Epithelial cell of esophagus (primary cell): ENCODE results near the gene RCOR1.

Source experiments
- DNase-seq: peaks from one replicate; pipeline ENCODE4 v3.0.0; 2010; ENCODE audit warnings: low read depth
- H3K4me3 ChIP-seq: 2 replicates; pipeline ENCODE4 v1.5.1; 2011; ENCODE audit warnings: mild to moderate bottlenecking, low read length, control low read depth
- TF ChIP-seq, protein P1 (sequence below): IDR thresholded peaks from 2 replicates; pipeline ENCODE4 v1.5.1; 2011; ENCODE audit warnings: low read depth, mild to moderate bottlenecking, low read length, control low read depth, inconsistent platforms; ENCODE audit not compliant: insufficient read depth; ENCODE audit errors: missing control alignments

RCOR1 gene

DNA sequence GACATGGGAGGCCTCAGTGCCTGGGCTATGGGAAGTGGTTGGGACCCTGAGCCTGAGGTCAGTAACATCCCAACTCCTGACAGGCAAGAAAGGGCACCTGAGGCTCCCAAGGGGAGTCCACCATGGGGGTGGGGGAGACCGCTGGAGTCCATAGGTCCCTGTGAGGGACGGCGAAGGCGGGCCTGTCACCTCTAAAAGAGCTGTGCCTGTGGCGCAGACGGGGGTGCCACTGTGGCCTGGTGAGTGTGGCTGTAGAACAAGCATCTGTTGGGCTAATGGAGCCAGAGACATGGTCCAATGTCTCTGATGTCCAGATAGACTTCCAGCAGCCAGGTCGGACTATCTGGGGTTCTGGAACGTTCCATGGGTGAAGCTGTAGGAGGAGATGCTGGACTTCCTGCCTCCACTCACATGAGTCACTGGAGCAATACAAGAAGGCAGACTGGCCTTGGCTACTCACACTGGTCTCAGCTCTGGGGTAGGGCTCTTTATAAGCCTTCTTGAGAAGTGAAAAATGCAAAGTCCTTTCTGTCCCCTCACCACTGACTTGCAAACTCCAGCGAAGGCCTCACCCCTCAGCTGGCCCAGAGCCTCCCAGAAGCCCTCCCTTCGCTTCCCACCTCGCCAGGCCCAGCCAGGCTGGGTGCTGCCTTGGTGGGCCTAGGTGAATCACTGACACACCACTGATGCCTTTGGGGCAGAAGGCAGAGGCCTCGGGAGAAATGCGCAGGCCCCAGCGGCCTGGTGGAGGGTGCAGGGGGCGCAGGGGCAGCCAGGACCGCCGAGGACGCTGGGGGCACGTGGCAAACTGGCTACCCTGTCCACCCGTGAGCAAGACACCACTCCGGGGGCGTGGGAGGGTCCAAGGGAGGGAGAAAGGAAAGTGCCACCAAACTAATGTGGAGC, 183.7 kb downstream of the RCOR1 start:
- TF ChIP-seq, protein P1, sequence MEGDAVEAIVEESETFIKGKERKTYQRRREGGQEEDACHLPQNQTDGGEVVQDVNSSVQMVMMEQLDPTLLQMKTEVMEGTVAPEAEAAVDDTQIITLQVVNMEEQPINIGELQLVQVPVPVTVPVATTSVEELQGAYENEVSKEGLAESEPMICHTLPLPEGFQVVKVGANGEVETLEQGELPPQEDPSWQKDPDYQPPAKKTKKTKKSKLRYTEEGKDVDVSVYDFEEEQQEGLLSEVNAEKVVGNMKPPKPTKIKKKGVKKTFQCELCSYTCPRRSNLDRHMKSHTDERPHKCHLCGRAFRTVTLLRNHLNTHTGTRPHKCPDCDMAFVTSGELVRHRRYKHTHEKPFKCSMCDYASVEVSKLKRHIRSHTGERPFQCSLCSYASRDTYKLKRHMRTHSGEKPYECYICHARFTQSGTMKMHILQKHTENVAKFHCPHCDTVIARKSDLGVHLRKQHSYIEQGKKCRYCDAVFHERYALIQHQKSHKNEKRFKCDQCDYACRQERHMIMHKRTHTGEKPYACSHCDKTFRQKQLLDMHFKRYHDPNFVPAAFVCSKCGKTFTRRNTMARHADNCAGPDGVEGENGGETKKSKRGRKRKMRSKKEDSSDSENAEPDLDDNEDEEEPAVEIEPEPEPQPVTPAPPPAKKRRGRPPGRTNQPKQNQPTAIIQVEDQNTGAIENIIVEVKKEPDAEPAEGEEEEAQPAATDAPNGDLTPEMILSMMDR, result no peak
- peak; percentile 65 for DNase-seq
- no peak overlapping the region for H3K4me3 ChIP-seq

- peak within 1 kb of the TSS; percentile 64 for H3K4me3 ChIP-seq
- TF ChIP-seq, protein P1, result no peak
- DNase-seq, result peak; percentile 71
These were observed 184.6 kb downstream of the RCOR1 start, which contains the start of gene TRAF3 for GRCh38 chr14:102776761-102777710. Gene TRAF3, plus strand, starts transcription at chr14:102777449. Its CDS starts 92,753 bp downstream, at chr14:102870202.

DNA sequence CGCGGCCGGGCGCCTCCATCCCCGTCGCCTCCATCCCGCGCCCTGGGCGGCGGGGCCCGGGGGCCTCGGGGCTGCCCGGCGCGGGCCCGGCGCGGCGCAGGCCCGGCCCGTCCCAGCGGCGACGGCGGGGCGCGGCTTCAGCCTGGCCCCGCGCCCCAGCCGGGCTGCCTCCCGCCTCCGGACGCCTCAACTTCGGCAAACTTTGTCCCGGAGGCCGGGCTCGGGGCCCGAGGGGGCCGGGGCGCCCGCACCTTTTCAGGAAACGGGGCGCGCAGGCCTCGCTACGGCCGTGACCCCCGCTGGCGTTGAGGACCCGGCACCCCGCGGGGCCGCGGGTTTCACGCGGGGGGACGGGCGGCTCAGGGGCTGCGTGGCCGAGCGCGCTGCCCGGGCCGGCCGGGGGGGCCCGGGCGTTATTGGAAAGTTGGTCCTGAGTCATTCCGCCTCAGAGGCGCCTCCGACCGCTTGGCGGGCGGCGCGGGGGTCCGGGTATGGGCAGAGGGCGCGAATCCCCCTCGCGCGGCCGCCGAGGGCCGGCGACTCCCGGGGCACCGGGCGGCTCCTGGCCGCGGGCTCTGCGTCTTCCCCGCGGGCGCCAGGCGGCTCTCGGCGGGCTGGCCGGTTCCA, 185.4 kb downstream of the RCOR1 start:
- DNase-seq, result peak; percentile 23

DNA sequence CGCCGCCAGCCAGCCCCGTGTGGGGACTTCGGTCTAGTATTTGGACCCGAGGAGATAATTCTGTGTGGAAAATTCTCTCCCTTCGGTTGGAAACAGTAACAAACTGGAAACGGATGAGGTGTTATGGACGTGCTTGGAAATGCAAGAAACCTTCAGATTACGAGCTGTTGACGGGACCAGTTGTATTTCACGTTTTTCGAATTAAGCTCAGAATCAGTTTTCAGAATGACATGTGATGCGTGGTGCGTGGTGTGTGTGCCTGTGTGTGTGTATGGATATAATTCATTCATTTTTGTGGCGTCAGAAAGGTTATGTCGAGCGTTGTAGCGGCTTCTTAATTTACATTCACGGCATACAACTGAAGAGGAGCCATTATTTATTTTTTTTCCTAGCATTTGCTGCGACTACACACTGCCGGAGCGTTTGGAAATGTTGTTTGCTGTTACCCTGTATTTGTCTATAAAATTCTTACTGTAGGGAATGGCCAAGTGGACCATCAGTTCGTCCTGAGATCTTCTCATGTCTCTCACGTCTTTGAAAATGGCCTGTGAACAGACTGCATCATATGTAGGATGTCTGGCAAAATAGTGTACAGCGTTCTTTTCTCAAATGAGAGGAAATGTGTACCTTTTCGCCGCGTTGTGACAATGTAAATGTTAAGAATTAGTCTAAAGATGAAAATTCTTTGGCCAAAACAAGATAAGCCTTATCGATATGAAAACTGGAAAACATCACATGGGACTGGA, 186.1 kb downstream of the RCOR1 start:
- peak; percentile 27 for DNase-seq

More for the DNA sequence above, 185.4 kb downstream of the RCOR1 start:
- H3K4me3 ChIP-seq, result peak overlapping the region; percentile 64
- TF ChIP-seq, protein P1, result no peak

GRCh38 chr14:102779084-102779462, 186.6 kb downstream of the RCOR1 start:
- DNase-seq, result no peak
- TF ChIP-seq, protein P1, result no peak
- H3K4me3 ChIP-seq, result peak overlapping the region; percentile 64

More for the DNA sequence above, 186.1 kb downstream of the RCOR1 start:
- TF ChIP-seq, protein P1, result no peak
- peak overlapping the region; percentile 64 for H3K4me3 ChIP-seq
